GM12875 (cell line): ENCODE measurements around the gene NOB1.
"Not testable (repeated sequence)": the region's sequence is repeated elsewhere in the genome, so short reads cannot be mapped to it uniquely, and the experiment has no call there.

Experiments
- H3K4me3 ChIP-seq: one replicate; pipeline ENCODE4 v1.5.1; 2011; ENCODE audit warnings: low read depth, low read length, control low read depth
- TF ChIP-seq, protein P1 (sequence below): IDR thresholded peaks from 2 replicates; pipeline ENCODE4 v1.5.1; 2011; ENCODE audit warnings: low read depth, mild to moderate bottlenecking, control low read depth, inconsistent platforms, low read length, moderate library complexity, borderline replicate concordance; ENCODE audit not compliant: insufficient read depth

NOB1 gene

DNA sequence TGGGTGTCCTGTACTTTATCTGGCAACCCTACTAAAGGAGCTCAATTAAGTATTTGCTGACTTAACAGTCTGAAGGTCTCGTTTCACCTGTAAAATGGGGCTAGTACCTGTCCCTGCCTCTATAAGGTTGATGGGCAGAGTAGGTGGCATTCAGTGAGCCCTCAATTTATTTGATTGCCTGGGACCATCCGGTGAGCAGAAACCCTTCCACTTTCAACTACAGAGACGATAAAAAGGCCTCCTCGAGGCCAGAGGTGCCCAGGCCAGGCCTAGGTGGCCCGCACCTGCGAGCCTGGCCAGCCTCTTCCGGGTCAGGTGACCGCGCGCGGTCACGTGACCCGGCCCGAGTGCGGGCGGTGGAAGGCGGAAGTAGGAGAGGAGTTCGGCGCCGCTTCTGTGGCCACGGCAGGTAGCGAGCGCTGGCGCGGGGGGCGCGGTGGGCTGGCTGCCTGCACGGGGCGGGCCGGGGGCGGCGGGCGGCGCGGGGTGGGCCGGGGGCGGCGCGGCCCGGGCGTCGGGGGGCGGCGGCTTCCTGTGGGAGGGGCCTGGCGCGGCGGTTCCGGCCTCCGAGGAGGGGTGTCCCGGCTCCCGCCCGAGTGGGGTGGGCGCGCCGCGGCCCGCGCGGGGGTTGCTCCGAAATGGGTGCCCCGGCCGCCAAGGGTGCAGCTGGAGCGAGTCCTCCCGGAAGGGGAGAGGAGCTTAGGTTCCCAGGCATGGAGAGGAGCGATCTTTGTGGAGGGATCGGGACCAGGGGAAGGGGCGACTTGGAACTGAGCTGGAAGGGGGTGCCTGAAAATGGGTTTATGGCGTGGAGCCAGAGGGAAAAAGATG is 7.5 kb upstream of the NOB1 start, which contains the start of gene WWP2:
WWP2 (plus strand) TSS at position 350 of the 831 bp plus-strand sequence. CDS start 24,679 bp downstream, outside the sequence.
- TF ChIP-seq, protein P1, sequence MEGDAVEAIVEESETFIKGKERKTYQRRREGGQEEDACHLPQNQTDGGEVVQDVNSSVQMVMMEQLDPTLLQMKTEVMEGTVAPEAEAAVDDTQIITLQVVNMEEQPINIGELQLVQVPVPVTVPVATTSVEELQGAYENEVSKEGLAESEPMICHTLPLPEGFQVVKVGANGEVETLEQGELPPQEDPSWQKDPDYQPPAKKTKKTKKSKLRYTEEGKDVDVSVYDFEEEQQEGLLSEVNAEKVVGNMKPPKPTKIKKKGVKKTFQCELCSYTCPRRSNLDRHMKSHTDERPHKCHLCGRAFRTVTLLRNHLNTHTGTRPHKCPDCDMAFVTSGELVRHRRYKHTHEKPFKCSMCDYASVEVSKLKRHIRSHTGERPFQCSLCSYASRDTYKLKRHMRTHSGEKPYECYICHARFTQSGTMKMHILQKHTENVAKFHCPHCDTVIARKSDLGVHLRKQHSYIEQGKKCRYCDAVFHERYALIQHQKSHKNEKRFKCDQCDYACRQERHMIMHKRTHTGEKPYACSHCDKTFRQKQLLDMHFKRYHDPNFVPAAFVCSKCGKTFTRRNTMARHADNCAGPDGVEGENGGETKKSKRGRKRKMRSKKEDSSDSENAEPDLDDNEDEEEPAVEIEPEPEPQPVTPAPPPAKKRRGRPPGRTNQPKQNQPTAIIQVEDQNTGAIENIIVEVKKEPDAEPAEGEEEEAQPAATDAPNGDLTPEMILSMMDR: no peak
- H3K4me3 ChIP-seq: peak within 1 kb of the TSS; percentile 56

DNA sequence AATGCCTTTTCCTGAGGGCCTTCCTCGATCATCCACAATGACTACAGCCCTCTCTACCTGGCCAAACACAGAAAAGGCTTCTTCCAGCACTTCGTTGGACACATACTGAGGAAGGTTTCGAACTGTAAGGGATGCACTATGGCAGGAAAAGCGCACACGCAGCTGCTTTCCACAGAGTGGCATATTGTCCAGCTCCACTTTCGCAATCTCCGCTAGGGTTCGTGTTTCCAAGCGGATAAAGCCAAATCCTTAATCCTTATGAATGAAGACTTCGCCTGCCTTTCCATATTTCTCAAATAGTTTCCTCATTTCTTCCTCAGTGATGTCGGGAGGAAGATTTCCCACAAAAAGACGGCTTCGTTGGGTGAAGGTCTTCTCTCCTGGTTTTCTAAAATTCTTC is 2.6 kb upstream of the NOB1 start:
- H3K4me3 ChIP-seq: not testable (repeated sequence)

DNA sequence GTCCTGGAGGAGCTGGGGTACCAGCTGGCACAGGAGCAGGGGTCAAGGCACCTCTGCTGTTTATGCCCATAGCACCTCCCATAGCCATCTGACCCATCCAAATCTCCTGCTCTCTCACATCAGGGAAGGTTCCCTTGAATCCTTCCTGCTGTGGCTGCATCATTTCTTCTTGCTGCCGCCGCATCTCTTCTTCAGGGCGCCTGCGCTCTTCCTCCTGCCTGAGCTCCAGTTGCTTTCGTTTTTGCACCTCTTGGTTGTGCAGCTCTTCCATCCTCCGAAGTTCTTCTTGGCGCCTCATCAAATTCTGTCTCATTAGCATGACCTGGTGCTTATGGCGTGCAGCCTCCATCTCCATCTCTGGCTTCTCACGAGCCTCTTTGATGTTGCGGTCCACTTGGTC is 2.0 kb upstream of the NOB1 start:
- no peak overlapping the region for H3K4me3 ChIP-seq
- TF ChIP-seq, protein P1: no peak

DNA sequence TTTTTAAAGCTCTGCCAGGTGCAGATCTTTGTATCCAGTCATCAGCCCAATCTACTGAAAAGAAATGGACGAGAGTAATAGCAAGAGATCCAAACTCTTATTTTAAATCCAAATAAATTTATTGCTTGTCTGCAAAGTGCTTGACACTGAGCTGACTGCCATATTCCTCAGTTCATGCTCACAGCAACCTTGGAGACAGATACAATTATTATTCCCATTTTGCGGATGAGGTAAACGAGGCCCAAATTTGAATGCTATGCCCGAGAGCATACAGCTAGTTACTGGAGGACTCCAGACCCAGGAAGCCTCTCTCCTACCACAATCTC is 620 bp downstream of the NOB1 start:
- H3K4me3 ChIP-seq: peak overlapping the region; percentile 85
- TF ChIP-seq, protein P1: no peak

DNA sequence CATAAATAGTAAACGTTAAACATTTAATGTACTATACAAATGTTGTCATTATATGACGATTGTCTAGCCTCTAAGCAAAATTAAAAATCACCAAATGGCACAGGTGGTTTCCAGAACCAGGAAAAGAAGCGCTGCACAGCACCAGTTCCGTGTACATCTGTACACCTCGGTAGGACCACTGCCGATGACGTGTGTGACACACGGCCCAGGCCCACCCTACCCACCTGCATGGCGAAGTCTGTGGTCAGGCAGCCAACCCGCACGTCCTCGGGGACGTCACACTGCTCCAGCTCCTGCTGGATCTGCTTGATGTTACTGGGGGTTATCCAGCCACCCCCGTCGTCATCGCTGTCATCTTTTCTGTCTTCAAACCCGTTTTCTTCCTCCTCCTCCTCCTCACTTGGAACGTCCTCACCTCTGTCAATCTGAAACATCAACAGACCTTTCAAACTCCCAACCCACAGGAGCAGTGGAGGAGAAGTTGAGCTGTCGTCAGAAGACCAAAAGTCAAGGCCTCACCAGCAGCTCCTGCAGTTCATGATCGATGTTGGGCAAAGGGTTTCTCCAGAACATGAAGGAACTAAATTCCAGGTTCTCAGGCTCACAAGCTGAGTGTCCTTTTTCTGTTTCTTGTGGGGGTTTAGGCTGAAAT is 5.9 kb downstream of the NOB1 start:
- H3K4me3 ChIP-seq: no peak overlapping the region
- TF ChIP-seq, protein P1: no peak

DNA sequence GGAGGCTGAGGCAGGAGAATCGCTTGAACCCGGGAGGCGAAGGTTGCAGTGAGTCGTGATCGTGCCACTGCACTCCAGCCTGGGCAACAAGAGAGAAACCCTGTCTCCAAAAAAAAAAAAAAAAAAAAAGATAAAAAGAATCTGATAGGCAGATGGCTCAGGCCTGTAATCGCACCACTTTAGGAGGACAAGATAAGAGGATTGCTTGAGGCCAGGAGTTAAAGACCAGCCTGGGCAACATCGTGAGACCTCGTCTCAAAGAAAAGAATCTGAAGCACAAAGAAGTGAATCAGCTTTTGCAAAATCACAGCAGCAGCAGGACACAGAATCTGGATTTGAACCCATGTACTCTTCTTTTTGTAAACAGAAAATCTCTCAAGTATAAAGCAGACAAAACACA is 7.6 kb downstream of the NOB1 start:
- H3K4me3 ChIP-seq: no peak overlapping the region
- TF ChIP-seq, protein P1: no peak

DNA sequence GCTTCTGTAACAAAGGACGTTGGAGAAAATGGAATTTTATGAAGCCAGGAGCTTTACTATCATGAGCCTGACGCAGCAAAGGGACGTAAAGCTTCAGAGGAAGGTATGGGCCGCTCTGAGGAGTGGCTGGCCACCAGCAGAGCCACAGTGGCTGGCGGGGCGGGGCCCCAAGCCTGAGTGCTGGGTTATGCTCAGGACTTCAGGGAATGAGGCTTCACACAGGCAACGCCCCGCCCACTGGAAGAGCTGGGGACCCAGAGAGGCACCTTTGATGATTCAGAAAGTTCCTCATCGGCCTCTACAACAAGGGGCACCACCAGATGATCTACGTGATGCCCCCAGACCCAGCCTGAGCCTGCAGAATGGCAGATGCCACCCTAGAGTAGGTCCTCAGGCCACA is 8.8 kb downstream of the NOB1 start:
- H3K4me3 ChIP-seq: no peak overlapping the region
- TF ChIP-seq, protein P1: no peak

DNA sequence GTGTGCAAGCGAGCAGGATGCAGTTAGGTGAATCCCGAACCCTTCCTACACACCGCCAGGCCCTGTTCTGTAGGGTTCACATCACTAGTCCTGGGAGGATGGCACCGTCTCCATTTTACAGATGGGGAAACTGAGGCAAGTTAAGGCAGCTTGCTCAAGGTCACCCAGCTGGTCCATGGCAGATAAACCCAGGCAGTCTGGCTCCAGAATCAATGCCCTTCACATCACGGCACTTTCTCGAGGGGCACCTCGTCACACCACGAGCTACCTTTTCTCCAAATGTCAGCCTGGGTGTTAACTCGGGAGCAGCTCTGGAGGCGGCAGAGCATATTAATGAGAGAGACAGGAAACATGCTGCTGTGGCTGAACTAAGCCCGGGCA is 9.5 kb downstream of the NOB1 start:
- TF ChIP-seq, protein P1: no peak
- H3K4me3 ChIP-seq: no peak overlapping the region
